AG09309 (cell line): ENCODE results near the gene C9orf50.
"Not testable (repeated sequence)": the region's sequence is repeated elsewhere in the genome, so short reads cannot be mapped to it uniquely, and the experiment has no call there.

ENCODE experiments used
- DNase-seq: peaks from one replicate; pipeline ENCODE4 v3.0.0-alpha.2; 2010; ENCODE audit warnings: low read depth
- H3K4me3 ChIP-seq: 2 replicates; pipeline ENCODE4 v1.5.1; 2011; ENCODE audit warnings: mild to moderate bottlenecking, low read depth, low read length, moderate library complexity; ENCODE audit not compliant: control insufficient read depth
- TF ChIP-seq, protein P1 (sequence below): IDR thresholded peaks from 2 replicates; pipeline ENCODE4 v1.5.1; 2011; ENCODE audit warnings: mild to moderate bottlenecking, low read depth, low read length, inconsistent platforms; ENCODE audit not compliant: insufficient read depth, control insufficient read depth; ENCODE audit errors: missing control alignments

The C9orf50 gene

DNA sequence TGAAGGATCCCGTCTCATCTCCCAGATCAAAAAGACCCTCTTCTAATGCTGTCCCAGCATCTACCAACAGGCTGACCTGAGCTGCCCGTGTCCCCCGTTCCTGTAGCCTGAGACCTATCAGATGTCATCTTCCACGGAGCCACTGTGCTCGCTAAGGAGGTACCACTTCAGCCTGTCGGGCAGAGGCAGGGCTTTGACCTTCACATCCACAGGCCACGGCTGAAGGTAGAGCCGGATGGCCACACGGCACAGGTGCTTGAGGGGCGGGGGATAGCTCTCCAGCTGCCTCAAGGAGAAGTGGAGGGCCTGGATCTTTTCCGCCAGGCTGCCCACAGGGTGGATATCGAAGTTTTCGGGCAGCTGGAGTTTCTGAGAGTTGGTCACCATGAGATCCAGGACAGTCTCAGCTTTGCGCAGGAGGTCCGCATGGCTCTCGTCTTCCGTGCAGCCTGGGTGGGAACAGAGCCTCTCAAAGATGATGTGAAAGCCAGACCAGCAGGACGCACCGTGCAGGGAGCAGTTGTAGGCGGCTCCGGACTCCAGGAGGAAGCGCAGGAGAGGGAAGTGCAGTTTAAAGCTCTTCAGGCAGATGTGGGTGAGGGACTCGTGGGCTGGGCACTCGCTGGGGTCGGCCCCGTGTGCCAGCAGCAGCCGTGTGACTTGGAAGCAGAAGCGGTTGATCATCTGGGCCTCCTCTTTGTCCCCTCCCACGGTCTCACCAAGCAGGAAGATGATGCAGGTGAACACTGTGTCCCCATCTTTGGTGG lies 17.0 kb upstream of the C9orf50 start:
- no peak overlapping the region for H3K4me3 ChIP-seq
- TF ChIP-seq, protein P1, sequence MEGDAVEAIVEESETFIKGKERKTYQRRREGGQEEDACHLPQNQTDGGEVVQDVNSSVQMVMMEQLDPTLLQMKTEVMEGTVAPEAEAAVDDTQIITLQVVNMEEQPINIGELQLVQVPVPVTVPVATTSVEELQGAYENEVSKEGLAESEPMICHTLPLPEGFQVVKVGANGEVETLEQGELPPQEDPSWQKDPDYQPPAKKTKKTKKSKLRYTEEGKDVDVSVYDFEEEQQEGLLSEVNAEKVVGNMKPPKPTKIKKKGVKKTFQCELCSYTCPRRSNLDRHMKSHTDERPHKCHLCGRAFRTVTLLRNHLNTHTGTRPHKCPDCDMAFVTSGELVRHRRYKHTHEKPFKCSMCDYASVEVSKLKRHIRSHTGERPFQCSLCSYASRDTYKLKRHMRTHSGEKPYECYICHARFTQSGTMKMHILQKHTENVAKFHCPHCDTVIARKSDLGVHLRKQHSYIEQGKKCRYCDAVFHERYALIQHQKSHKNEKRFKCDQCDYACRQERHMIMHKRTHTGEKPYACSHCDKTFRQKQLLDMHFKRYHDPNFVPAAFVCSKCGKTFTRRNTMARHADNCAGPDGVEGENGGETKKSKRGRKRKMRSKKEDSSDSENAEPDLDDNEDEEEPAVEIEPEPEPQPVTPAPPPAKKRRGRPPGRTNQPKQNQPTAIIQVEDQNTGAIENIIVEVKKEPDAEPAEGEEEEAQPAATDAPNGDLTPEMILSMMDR = no peak

DNA sequence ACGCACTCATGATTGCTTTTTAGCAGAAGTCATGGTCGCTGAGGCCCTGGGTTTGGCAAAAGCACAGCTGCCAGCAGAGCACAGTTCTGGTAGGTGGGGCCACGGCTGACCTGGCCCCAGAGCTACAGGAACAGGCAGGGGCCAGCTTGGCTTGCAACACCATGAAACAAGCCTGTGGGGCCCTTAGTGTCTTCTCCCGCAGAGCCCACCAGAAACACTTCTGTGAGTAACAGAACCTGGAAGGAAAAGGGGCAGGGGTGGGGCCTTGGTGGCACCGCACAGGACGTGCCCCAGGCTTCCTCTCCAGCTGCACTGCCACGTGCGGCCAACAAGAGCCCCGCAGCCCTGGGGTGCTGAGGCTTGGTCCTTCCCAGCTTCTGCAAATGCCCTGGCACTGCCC lies 16.2 kb upstream of the C9orf50 start:
- no peak for DNase-seq
- no peak overlapping the region for H3K4me3 ChIP-seq
- TF ChIP-seq, protein P1 = no peak

More for the DNA sequence above, 17.0 kb upstream of the C9orf50 start:
- no peak for DNase-seq

DNA sequence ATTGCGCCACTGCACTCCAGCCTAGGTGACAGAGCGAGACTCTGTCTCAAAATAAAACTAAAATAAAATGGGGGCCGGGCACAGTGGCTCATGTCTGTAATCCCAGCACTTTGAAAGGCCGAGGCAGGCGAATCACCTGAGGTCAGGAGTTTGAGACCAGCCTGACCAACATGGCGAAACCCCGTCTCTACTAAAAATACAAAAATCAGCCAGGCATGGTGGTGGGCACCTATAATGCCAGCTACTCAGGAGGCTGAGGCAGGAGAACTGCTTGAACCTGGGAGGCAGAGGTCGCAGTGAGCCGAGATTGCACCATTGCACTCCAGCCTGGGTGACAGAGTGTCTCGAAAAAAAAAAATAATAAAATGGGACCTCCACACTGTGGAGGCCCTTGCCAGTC lies 15.4 kb upstream of the C9orf50 start:
- H3K4me3 ChIP-seq, DNase-seq: not testable (repeated sequence)

DNA sequence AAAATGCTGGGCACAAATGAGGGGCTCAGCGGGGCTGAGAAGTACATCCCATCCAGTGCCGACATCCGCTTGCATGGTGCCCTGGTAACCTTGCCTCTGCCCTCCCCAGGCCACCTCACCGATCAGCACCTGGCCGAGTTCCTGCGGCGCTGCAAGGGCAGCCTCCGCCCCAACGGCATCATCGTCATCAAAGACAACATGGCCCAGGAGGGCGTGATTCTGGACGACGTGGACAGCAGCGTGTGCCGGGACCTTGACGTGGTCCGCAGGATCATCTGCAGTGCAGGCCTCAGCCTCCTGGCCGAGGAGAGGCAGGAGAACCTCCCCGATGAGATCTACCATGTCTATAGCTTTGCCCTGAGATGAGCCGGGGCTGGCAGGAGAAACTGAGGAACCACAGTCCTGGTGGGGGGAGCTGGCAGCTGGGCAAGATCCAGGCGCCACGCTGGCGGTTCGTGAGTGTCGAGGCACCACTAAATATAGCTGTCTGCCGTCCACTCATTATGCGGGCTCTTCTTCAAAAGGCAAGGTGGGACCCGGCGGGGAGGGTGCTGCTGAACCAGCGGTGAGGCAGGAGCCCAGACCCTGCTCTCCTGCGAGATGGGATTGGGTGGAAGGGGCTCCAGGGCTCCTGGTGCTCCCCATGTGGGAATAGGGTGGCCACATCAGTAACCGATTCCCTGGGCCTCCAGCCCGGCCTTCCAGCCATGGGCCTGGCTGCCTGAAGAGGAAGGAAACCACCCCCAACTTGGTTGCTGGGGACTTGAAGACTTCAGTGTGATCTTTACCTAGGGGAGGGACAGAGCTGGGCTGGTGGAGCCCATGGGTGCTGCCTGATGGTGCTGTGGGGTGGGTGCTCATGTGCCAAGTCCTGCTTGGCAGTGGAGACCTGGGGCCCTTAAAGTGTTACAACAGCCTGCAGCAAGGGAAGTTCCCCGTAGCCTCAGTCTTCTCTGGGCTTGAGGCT lies 14.5 kb upstream of the C9orf50 start:
- TF ChIP-seq, protein P1 = no peak
- no peak overlapping the region for H3K4me3 ChIP-seq
- no peak for DNase-seq

DNA sequence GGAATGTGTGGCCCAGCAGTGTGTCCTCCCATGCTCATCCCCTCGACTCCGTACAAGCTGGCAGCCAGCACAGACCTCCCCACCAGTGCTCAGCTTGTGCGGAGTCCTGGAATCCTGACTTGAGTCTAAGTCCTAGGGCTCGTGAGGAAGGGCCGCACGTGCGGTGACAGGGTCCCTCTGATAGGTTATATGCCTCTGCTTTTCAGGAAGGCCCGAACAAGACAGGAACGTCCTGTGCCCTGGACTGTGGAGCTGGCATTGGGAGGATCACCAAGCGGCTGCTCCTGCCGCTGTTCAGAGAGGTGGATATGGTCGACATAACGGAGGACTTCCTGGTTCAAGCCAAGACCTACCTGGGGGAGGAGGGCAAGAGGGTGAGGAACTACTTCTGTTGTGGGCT lies 12.9 kb upstream of the C9orf50 start:
- no peak overlapping the region for H3K4me3 ChIP-seq
- TF ChIP-seq, protein P1 = no peak
- DNase-seq = no peak

GRCh38 chr9:129633207-129633606 lies 12.3 kb upstream of the C9orf50 start:
- TF ChIP-seq, protein P1 = no peak
- no peak for DNase-seq
- H3K4me3 ChIP-seq = no peak overlapping the region

GRCh38 chr9:129632460-129632859 lies 11.6 kb upstream of the C9orf50 start:
- DNase-seq = no peak
- TF ChIP-seq, protein P1 = no peak
- H3K4me3 ChIP-seq = no peak overlapping the region
